Activated effector memory CD4-positive, alpha-beta T cell treated with Interleukin-2 at 50 U/mL for 16 hours (primary cell): ENCODE data around the gene UCP1.
"Not testable (repeated sequence)": the region's sequence is repeated elsewhere in the genome, so short reads cannot be mapped to it uniquely, and the experiment has no call there.

Experiments
- DNase-seq: peaks from one replicate; pipeline ENCODE4 v3.0.0-alpha.2; 2020

Gene UCP1

DNA sequence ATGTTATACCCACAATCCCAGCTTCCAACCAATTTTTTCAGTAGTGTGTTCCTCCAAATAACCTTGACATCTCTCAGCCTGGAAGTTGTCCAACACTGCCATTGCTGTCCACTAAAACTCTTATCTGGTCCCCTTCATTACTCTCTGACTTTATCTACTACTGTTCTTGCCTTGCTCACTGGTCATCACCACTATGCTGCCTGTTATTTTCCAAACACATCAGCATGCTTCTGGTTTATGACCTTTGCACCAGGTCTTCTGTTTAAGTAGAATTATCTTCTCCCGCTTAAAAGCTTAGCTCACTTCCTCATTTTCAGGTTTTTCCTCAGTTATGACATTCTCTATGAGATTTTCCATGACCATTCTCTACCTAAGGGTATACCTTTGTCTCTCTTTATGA is 39.3 kb downstream of the UCP1 start:
- DNase-seq: no peak

DNA sequence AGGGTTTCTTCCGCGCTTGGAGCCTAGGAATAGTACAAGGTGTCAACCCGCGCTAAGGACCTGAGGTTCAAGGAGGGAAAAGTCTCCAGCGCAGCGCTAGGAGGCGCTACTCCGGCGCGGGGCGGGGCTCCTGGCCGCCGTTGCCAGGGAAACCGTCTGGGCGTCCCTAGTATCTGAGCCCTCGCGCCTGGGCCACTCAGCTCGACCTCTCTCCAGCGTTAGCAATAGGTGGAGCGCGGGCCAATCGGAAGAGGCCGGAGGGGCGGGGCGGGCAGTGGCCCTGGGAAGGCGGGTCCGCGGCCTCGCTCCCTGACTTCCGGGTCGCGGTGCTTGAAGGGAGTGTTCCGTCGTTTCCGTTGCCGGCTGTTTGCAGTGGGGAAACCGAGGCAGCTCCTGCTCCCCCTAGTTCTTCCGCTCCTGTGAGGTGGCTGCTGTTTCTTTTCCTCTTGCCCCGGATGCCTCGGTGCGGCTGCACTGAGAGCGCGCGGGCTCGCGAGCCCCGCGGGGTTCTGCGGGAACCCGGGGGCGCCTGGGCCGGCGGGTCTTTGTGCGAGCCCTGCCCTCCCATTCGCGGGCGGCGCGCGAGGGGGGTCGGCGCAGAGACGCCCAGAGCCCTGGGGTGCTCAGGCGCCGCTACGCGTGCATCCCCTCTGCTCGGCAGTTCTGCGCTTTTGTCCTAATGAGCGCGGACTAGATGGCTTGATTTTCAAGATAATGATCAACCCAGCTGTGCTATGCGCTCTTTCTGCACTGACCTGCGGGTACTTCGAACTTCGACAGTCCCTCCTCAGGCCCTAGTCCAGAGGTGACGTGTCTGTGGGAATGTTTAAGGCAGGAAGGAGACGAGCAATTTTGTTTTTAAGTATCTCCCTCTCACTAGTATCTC is 44.7 kb downstream of the UCP1 start, which contains the start of gene ELMOD2:
Gene ELMOD2 (plus strand): TSS at position 312 of the 886 bp plus-strand sequence. CDS start 1,261 bp downstream, outside the sequence.
- peak; percentile 96 for DNase-seq

- no peak for DNase-seq
Observed at GRCh38 chr4:140523370-140523856, 45.3 kb downstream of the UCP1 start.

- DNase-seq: no peak
Observed at GRCh38 chr4:140515423-140515822, 53.3 kb downstream of the UCP1 start.

DNA sequence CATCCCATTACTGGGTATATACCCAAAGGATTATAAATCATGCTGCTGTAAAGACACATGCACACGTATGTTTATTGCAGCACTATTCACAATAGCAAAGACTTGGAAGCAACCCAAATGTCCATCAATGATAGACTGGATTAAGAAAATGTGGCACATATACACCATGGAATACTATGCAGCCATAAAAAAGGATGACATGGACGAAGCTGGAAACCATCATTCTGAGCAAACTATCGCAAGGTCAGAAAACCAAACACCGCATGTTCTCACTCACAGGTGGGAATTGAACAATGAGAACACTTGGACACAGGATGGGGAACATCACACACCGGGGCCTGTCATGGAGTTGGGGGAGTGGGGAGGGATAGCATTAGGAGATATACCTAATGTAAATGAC is 55.0 kb downstream of the UCP1 start:
- not testable (repeated sequence) for DNase-seq
